Gastrocnemius medialis (tissue), 4 donors: ENCODE measurements around the gene LPGAT1. TPM values are rescaled to one million over a fixed set of nuclear protein-coding genes. Genes with fewer than 3 reads are reported as not detected.
"Not testable (repeated sequence)": the region's sequence is repeated elsewhere in the genome, so short reads cannot be mapped to it uniquely, and the experiment has no call there.

ENCODE experiments used
- ATAC-seq, 2 donors: fragments of 150-250 bp; one replicate each; pipeline ENCODE4 v1.9.1; 2016
- DNase-seq, 2 donors: peaks; one replicate each; pipeline ENCODE4 v3.0.0-alpha.2; 2019
- H3K27ac ChIP-seq, 4 donors: fragments of 200-600 bp; sonication (generic); 1 replicate in 1 of 4; 2 replicates in 3 of 4; pipeline ENCODE4 v1.5.1; 2016 to 2018; ENCODE audit warnings: mild to moderate bottlenecking in 2 of 4, moderate library complexity in 1 of 4
- H3K27me3 ChIP-seq, 3 donors: fragments of 200-600 bp; sonication (generic) in 2 of 3; 1 replicate in 1 of 3; 2 replicates in 2 of 3; pipeline versions ENCODE4 v1.5.1 to v1.6.0; 2016 to 2019; ENCODE audit warnings: mild to moderate bottlenecking in 1 of 3, moderate library complexity in 1 of 3
- H3K36me3 ChIP-seq, 2 donors: fragments of 200-600 bp; sonication (generic) in 1 of 2; one replicate each; pipeline ENCODE4 v1.5.1; 2017 to 2018
- H3K4me1 ChIP-seq, 2 donors: fragments of 200-600 bp; sonication (generic) in 1 of 2; one replicate each; pipeline ENCODE4 v1.5.1; 2016 to 2017; ENCODE audit warnings: mild to moderate bottlenecking in 2 of 2
- H3K4me3 ChIP-seq, 4 donors: fragments of 200-600 bp; sonication (generic) in 3 of 4; 1 replicate in 1 of 4; 2 replicates in 3 of 4; pipeline ENCODE4 v1.5.1; 2016 to 2019; ENCODE audit warnings: mild to moderate bottlenecking in 2 of 4
- H3K9me3 ChIP-seq, 3 donors: fragments of 200-600 bp; sonication (generic) in 2 of 3; 1 replicate in 1 of 3; 2 replicates in 2 of 3; pipeline ENCODE4 v1.5.1; 2016 to 2019
- POLR2A ChIP-seq, 2 donors: fragments of 450-650 bp; IDR thresholded peaks; one replicate each; pipeline ENCODE4 v1.6.1; 2017; ENCODE audit warnings: antibody characterized with exemption in 2 of 2, mild to moderate bottlenecking in 2 of 2, moderate library complexity in 2 of 2
- in situ Hi-C, 4 donors: fragments of 200-750 bp; cut with MboI; loops; one replicate each; pipeline versions ENCODE4 v1.15.0 to v1.8.0; 2017; ENCODE audit warnings: low sequenced_read_pairs in 4 of 4
- intact Hi-C: fragments of 100-400 bp; cut with DNase I; formaldehyde crosslinking; loops from one replicate; pipeline ENCODE4 v1.15.1; 2023; ENCODE audit warnings: low total_unique reads
- total RNA-seq, 4 donors: library from RNA; depleted of rRNA; stranded (reverse); fragments of >200 nt; gene quantifications; one replicate each; pipeline versions ENCODE4 v1.1.0 to v1.2.3, GENCODE V29; 2016
- TF ChIP-seq, protein P1 (sequence below), 5 experiments: fragments of 450-650 bp in 3 of 5; fragments of 200-600 bp in 2 of 5; sonication (generic) in 2 of 5; IDR thresholded peaks in 4 of 5; conservative IDR thresholded peaks in 1 of 5; 1 replicate in 4 of 5; 2 replicates in 1 of 5; pipeline ENCODE4 v1.5.1; 2016 to 2019; ENCODE audit warnings: antibody characterized with exemption in 5 of 5, mild to moderate bottlenecking in 3 of 5, moderate library complexity in 3 of 5

Gene LPGAT1
- total RNA-seq, 4 donors from 2014 or later: 11.2 to 51.4 (median 21.5) TPM

DNA sequence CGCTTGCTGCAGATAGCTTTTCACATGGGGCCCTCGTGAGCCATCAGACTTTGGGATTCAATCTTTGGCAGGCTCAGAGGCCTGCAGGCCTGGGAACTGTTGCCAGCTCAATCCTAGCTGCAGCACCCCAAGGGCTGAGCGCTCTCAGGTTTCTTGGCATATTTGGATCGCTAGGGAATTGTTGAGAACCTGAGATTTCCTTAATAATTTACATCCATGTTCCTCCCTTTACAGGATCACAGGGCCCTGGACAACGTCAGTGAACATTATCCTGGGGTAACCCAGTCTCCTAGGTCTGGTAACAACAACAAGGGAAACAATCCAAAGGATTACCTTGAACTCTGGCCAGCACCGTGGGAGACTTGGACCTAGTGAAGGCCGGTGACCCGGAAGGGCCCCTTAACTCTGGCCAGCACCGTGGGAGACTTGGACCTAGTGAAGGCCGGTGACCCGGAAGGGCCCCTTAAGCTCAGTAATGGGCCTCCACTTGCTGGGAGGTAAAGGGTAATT is 105.8 kb downstream of the LPGAT1 start:
- Histone ChIP-seq H3K4me1 (no peaks in the 10 kb centered on the region), H3K9me3 (no peaks in the 10 kb centered on the region), H3K27ac (no peak overlapping the region), H3K4me3 (no peak overlapping the region), H3K27me3 (no peaks in the 10 kb centered on the region), H3K36me3 (no peaks in the 10 kb centered on the region)
- in situ Hi-C loops (no loop called here), intact Hi-C loops (no loop called here)
- no peak for DNase-seq
- TF ChIP-seq, protein P1, sequence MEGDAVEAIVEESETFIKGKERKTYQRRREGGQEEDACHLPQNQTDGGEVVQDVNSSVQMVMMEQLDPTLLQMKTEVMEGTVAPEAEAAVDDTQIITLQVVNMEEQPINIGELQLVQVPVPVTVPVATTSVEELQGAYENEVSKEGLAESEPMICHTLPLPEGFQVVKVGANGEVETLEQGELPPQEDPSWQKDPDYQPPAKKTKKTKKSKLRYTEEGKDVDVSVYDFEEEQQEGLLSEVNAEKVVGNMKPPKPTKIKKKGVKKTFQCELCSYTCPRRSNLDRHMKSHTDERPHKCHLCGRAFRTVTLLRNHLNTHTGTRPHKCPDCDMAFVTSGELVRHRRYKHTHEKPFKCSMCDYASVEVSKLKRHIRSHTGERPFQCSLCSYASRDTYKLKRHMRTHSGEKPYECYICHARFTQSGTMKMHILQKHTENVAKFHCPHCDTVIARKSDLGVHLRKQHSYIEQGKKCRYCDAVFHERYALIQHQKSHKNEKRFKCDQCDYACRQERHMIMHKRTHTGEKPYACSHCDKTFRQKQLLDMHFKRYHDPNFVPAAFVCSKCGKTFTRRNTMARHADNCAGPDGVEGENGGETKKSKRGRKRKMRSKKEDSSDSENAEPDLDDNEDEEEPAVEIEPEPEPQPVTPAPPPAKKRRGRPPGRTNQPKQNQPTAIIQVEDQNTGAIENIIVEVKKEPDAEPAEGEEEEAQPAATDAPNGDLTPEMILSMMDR (IDR thresholded peaks at IDR 0.05 in 4 of 5, conservative IDR thresholded peaks at IDR 0.05 in 1 of 5): no peak
- TF ChIP-seq POLR2A (IDR thresholded peaks at IDR 0.05): no peak
- no peak for ATAC-seq

DNA sequence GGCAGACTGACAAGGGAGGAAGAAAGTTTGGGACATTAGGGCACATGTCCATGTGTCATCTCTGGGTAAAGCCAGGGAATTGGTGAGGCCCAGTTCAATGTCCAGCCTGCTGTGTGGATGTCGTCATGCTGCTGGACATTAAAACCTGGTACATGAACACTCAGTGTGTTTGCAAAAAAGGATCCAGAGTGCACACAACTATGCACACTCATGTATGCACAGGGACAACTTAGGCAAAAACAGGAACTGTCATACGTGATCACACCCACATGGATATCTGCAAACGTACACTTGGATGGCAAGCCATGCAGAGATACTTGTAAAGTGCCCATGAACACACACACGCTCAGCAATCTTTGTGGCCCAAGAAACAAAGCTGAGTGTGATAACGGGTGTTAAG is 107.3 kb downstream of the LPGAT1 start:
- H3K27ac ChIP-seq: no peak overlapping the region
- no peaks in the 10 kb centered on the region for H3K9me3 ChIP-seq
- DNase-seq (no peak), ATAC-seq (no peak)
- no peak for TF ChIP-seq POLR2A (IDR thresholded peaks at IDR 0.05)
- TF ChIP-seq, protein P1 (IDR thresholded peaks at IDR 0.05 in 4 of 5, conservative IDR thresholded peaks at IDR 0.05 in 1 of 5): no peak
- H3K4me1 ChIP-seq: no peaks in the 10 kb centered on the region
- in situ Hi-C loops (no loop called here), intact Hi-C loops (no loop called here)
- H3K36me3 ChIP-seq: no peaks in the 10 kb centered on the region
- no peak overlapping the region for H3K4me3 ChIP-seq
- H3K27me3 ChIP-seq: no peaks in the 10 kb centered on the region

DNA sequence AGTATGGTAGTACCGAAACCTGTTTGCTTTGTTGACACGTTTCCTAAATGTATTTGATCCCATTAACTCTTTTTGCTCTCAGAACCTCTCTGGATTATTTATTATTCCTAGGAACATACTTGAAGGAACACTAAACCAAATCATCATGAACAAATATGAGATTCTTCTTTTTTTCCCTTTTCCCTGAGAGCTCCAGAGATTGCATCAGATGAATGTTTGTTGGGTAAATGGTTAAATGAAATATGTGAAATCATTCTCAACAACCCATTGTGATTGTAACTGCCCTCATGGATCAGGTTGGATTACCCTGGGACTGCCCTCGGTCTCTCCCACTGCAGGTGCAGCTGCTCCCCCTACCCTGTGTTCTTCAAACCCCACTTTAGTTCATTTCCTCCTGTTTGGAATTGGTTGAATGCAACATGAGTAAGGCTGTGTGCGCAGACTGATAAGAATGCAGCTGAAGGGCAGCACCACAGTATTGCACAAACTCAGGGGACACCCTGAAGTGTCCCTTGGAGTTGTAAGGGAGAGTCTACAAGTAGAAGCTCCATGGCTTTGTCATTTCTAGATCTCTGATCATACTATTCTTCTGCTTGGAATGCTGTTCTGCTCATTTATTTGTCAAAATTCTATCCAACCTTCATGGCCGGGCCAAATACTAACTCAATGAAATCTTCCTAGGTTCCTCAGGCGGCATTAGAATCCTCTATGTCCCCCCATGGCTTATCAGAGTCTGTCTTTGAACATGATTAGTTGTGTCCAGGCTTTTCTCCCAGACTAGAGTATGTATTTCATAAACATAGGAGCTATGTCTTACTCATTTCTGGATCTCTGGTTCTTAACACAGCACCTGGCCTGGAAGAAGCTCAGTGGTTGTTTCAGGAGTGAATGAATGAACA is 108.0 kb downstream of the LPGAT1 start:
- H3K27ac ChIP-seq: no peak overlapping the region
- H3K27me3 ChIP-seq: no peaks in the 10 kb centered on the region
- no peak overlapping the region for H3K4me3 ChIP-seq
- TF ChIP-seq, protein P1 (IDR thresholded peaks at IDR 0.05 in 4 of 5, conservative IDR thresholded peaks at IDR 0.05 in 1 of 5): no peak
- TF ChIP-seq POLR2A (IDR thresholded peaks at IDR 0.05): no peak
- intact Hi-C loops (no loop called here), in situ Hi-C loops (no loop called here)
- H3K4me1 ChIP-seq: no peaks in the 10 kb centered on the region
- DNase-seq: no peak
- ATAC-seq: no peak
- no peaks in the 10 kb centered on the region for H3K36me3 ChIP-seq
- H3K9me3 ChIP-seq: no peaks in the 10 kb centered on the region

DNA sequence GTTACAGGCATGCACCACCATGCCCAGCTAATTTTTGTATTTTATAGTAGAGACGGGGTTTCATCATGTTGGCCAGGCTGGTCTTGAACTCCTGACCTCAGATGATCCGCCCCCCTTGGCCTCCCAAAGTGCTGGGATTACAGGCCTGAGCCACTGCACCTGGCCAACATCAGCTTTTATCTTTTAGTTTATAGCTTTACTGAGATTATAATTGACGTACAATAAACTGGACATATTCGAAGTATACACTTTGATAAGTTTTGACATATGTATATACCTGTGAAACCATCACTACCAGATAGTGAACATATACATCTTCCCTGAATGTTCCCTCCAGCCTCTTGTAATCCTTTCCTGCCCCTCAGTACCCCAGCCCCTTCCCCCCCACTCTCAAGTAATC is 114.0 kb downstream of the LPGAT1 start:
- H3K27me3 ChIP-seq, H3K36me3 ChIP-seq, H3K9me3 ChIP-seq, H3K4me3 ChIP-seq, DNase-seq, H3K27ac ChIP-seq, ATAC-seq, in situ Hi-C loops, H3K4me1 ChIP-seq, intact Hi-C loops: not testable (repeated sequence)

DNA sequence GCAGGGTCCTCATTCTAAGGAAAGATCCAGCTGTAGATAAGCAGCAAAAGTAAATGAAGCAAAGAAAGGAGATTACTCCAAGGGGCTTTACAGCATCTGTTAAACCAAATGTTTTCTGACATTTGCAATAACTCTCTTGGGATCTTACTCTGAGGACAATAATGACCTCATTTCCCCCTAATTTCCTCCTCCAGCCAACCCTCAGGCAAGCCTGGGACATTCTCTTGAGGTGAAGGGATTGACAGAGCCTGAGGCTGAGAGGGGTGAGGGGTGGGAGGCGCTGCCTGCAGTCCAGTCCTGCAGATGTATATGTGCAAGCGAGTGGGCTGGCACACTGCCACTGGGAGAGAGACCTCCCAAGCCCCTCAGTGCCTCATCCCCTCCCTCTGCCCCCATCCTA is 114.6 kb downstream of the LPGAT1 start:
- Histone ChIP-seq H3K4me3 (no peak overlapping the region), H3K27ac (no peak overlapping the region), H3K36me3 (no peaks in the 10 kb centered on the region), H3K9me3 (no peaks in the 10 kb centered on the region), H3K4me1 (no peaks in the 10 kb centered on the region), H3K27me3 (no peaks in the 10 kb centered on the region)
- DNase-seq (no peak), ATAC-seq (no peak)
- in situ Hi-C loops (no loop called here), intact Hi-C loops (no loop called here)
- TF ChIP-seq, protein P1 (IDR thresholded peaks at IDR 0.05 in 4 of 5, conservative IDR thresholded peaks at IDR 0.05 in 1 of 5): no peak
- no peak for TF ChIP-seq POLR2A (IDR thresholded peaks at IDR 0.05)
